Type B pancreatic cell (in vitro differentiated cells): Measurements from ENCODE around the gene CEP83. TPM values are rescaled to one million over a fixed set of nuclear protein-coding genes. Genes with fewer than 3 reads are reported as not detected.

Source experiments
- DNase-seq: peaks from one replicate; pipeline ENCODE4 v3.0.0; 2021; ENCODE audit warnings: mixed read lengths; ENCODE audit not compliant: unreplicated experiment; ENCODE audit errors: extremely low spot score
- H3K27ac Mint-ChIP-seq: 2 replicates; pipeline ENCODE4 v1.8.0; 2021; ENCODE audit warnings: mild to moderate bottlenecking, mixed read lengths
- H3K27me3 Mint-ChIP-seq: 2 replicates; pipeline ENCODE4 v1.8.0; 2021; ENCODE audit warnings: mixed read lengths
- H3K36me3 Mint-ChIP-seq: 2 replicates; pipeline ENCODE4 v1.8.0; 2021; ENCODE audit warnings: mixed read lengths
- H3K4me1 Mint-ChIP-seq: one replicate; pipeline ENCODE4 v1.8.0; 2021; ENCODE audit warnings: mixed read lengths; ENCODE audit not compliant: unreplicated experiment
- H3K4me3 Mint-ChIP-seq: 2 replicates; pipeline ENCODE4 v1.8.0; 2021; ENCODE audit warnings: mild to moderate bottlenecking, mixed read lengths
- H3K9me3 Mint-ChIP-seq: 2 replicates; pipeline ENCODE4 v1.8.0; 2021; ENCODE audit warnings: mixed read lengths
- CTCF ChIP-seq: fragments of 200-600 bp; sonication (generic); conservative IDR thresholded peaks from 2 replicates; pipeline ENCODE4 v1.5.0; 2021; ENCODE audit warnings: antibody characterized with exemption, mild to moderate bottlenecking
- total RNA-seq: library from RNA; stranded (reverse); gene quantifications from 2 replicates; pipeline ENCODE4 v1.2.1, GENCODE V29; 2021; ENCODE audit warnings: low replicate concordance

CEP83 gene
- total RNA-seq, 1 donor from 2014 or later = 22.1 TPM

- Mint-ChIP-seq H3K4me3 (no peak overlapping the region), H3K9me3 (no peaks in the 10 kb centered on the region), H3K4me1 (no peaks in the 10 kb centered on the region), H3K27ac (no peak overlapping the region), H3K36me3 (peaks cover 19% of the 10 kb centered on the region), H3K27me3 (no peaks in the 10 kb centered on the region)
- no peak for TF ChIP-seq CTCF
- no peak for DNase-seq
These were observed 155.7 kb downstream of the CEP83 start for GRCh38 chr12:94304012-94304411.

DNA sequence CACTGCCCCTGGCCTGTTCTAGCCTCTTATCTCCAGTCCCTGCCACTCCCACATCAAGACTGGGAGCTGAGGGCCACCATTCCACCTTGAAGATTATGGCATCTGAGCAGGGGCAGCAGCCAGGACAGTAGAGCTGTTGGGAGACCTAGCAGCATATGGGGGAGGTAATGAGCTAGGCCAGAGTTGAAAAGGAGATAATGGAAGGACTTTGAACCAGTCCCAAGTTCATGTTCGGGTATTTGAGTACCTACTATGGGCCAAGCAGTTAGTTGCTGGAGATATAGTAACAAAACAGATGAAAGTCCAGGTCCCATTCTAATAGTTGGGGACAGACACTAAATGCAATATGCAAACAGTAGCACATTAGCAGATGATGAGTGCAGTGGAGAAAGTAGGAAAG lies 159.8 kb downstream of the CEP83 start:
- DNase-seq = no peak
- H3K27ac Mint-ChIP-seq = peak overlapping the region; percentile 12

DNA sequence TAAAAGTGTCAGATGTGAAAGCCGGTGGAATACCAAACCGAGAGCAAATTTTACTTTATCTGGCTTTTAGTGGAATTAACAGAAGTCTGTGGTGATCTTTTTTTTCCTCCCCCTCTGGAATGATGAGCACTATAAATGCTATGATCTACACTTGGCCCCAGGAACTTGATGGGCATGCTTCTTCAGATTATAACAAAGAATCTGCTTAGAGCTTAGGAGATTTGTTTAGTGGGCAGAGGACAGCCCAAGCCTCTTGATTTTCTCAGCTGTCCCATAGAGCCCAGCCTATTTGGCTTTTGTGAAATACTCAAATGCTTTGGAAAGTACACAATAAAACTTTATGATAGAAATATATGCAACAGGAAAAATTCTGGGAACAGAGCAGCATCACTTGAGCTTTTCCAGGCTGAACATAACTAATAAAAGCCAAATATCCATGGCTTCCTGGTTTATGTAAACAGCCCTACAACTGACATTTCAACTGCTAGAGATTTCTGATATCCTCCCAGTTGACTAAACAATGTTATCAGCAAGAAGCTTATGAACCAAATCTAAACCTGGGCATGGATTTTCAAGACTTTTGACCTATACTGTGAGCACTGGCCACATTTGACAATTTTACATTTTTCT lies 161.7 kb downstream of the CEP83 start:
- no peak for TF ChIP-seq CTCF

More for the DNA sequence above, 159.8 kb downstream of the CEP83 start:
- Mint-ChIP-seq H3K4me1 (no peaks in the 10 kb centered on the region), H3K9me3 (no peaks in the 10 kb centered on the region), H3K36me3 (peaks cover 24% of the 10 kb centered on the region), H3K4me3 (no peak overlapping the region), H3K27me3 (no peaks in the 10 kb centered on the region)
- no peak for TF ChIP-seq CTCF

DNA sequence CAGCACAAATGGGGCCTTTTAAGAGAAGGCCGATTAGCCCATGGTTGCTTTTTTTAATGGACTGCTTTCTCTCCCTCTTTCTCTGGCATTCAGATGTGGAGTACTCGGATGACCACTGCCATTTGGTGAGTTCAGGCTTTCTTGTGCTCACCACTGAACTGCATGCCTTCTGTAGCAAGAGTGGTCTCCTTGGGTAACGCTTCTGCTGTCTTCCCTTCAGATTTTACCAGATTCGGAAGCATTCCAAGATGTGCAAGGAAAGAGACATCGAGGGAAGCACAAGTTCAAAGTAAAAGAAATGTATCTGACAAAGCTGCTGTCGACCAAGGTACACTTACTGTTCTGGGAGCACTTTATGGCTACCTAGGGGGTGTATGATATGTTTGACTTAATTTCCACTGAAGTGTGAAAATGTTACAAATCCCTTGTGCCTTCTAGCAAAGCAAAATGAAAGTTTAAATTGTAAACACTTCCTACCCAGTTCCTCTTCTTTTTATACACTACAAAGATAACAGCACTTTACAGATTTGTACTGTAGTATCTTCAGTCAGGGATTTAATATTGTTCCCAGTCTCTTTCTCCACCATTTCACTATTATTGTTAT lies 162.5 kb downstream of the CEP83 start:
- Mint-ChIP-seq H3K36me3 (peaks cover 23% of the 10 kb centered on the region), H3K4me1 (no peaks in the 10 kb centered on the region), H3K9me3 (no peaks in the 10 kb centered on the region), H3K27ac (no peak overlapping the region), H3K27me3 (no peaks in the 10 kb centered on the region), H3K4me3 (no peak overlapping the region)
- no peak for TF ChIP-seq CTCF
- DNase-seq = no peak

More for the DNA sequence above, 161.7 kb downstream of the CEP83 start:
- peaks cover 24% of the 10 kb centered on the region for H3K36me3 Mint-ChIP-seq
- H3K9me3 Mint-ChIP-seq = no peaks in the 10 kb centered on the region
- no peak overlapping the region for H3K4me3 Mint-ChIP-seq
- no peak overlapping the region for H3K27ac Mint-ChIP-seq
- no peaks in the 10 kb centered on the region for H3K27me3 Mint-ChIP-seq
- no peaks in the 10 kb centered on the region for H3K4me1 Mint-ChIP-seq
- DNase-seq = no peak

- Mint-ChIP-seq H3K4me1 (peaks cover 40% of the 10 kb centered on the region), H3K27ac (no peak overlapping the region), H3K36me3 (peaks cover 3% of the 10 kb centered on the region), H3K4me3 (no peak overlapping the region), H3K9me3 (no peaks in the 10 kb centered on the region), H3K27me3 (peaks cover 7% of the 10 kb centered on the region)
- no peak for TF ChIP-seq CTCF
- no peak for DNase-seq
These were observed 169.3 kb downstream of the CEP83 start for GRCh38 chr12:94290353-94290752.
